ENCODE data around the gene ESPNL.
A peak's percentile ranks its signal among the peaks of the same experiment; 100 is the strongest.

Gene ESPNL

GRCh38 chr2:238157506-238158017 lies 57.4 kb downstream of the ESPNL start:
- Histone ChIP-seq H2AFZ (ENCODE audit: low read length) (no peak overlapping the region), H3F3A (ENCODE audit: low read depth) (no peaks in the 10 kb centered on the region), H3K4me3 (ENCODE audit: low read length, poor library complexity, severe bottlenecking) (no peak overlapping the region), H3K9me3 (ENCODE audit: insufficient read depth, low read depth, low read length) (no peaks in the 10 kb centered on the region), H3K27me3 (ENCODE audit: insufficient read depth, low read length, poor library complexity, severe bottlenecking) (no peaks in the 10 kb centered on the region), H3K9me2 (replicated peaks; ENCODE audit: low read depth, low read length) (no peaks in the 10 kb centered on the region), H3K9ac (ENCODE audit: low read depth, low read length, poor library complexity, severe bottlenecking) (no peak overlapping the region), H3K79me2 (ENCODE audit: insufficient read depth, low read length) (no peaks in the 10 kb centered on the region), H4K20me1 (ENCODE audit: insufficient read depth, low read length, poor library complexity, severe bottlenecking) (no peaks in the 10 kb centered on the region), H3K36me3 (ENCODE audit: insufficient read depth, low read length) (no peaks in the 10 kb centered on the region), H3K4me2 (ENCODE audit: low read depth, low read length, poor library complexity, severe bottlenecking) (no peak overlapping the region), H3K4me1 (ENCODE audit: insufficient read depth, low read length, poor library complexity, severe bottlenecking) (peaks cover 14% of the 10 kb centered on the region)
- TF ChIP-seq, protein P1, sequence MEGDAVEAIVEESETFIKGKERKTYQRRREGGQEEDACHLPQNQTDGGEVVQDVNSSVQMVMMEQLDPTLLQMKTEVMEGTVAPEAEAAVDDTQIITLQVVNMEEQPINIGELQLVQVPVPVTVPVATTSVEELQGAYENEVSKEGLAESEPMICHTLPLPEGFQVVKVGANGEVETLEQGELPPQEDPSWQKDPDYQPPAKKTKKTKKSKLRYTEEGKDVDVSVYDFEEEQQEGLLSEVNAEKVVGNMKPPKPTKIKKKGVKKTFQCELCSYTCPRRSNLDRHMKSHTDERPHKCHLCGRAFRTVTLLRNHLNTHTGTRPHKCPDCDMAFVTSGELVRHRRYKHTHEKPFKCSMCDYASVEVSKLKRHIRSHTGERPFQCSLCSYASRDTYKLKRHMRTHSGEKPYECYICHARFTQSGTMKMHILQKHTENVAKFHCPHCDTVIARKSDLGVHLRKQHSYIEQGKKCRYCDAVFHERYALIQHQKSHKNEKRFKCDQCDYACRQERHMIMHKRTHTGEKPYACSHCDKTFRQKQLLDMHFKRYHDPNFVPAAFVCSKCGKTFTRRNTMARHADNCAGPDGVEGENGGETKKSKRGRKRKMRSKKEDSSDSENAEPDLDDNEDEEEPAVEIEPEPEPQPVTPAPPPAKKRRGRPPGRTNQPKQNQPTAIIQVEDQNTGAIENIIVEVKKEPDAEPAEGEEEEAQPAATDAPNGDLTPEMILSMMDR (conservative IDR thresholded peaks at IDR 0.05; ENCODE audit: low read length), result no peak
- TF ChIP-seq EZH2phosphoT487 (IDR thresholded peaks at IDR 0.05; ENCODE audit: borderline replicate concordance), result no peak

DNA sequence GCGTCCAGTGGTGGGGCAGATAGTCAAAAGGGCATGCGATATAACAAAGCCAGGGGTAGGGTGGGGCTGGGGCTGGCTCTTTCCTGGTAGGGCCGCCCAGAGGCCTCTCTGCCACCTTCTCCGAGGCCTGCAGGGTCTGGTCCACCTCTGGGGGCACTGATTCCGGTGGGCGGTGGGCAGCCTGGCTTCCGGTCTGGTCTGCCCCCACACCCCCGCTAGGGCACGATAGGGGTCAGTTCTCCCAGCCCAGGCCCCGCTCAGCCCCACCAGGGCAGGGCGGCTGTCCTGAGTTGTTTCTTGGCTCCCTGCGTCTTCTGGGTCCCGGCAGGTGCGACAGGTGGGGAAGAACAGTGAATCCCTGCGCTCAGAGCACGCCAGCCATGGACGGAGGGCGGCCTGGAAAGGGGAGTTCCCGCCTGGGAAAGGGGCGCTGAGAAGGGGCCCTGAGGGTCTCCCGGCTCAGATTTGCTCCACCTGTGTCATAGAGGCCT lies 57.9 kb downstream of the ESPNL start:
- Histone ChIP-seq H3K9me3 (ENCODE audit: insufficient read depth, low read depth, low read length) (no peaks in the 10 kb centered on the region), H3K4me3 (ENCODE audit: low read length, poor library complexity, severe bottlenecking) (no peak overlapping the region), H3F3A (ENCODE audit: low read depth) (no peaks in the 10 kb centered on the region), H3K27me3 (ENCODE audit: insufficient read depth, low read length, poor library complexity, severe bottlenecking) (no peaks in the 10 kb centered on the region), H3K4me2 (ENCODE audit: low read depth, low read length, poor library complexity, severe bottlenecking) (no peak overlapping the region), H3K4me1 (ENCODE audit: insufficient read depth, low read length, poor library complexity, severe bottlenecking) (peaks cover 14% of the 10 kb centered on the region), H4K20me1 (ENCODE audit: insufficient read depth, low read length, poor library complexity, severe bottlenecking) (no peaks in the 10 kb centered on the region), H3K9me2 (replicated peaks; ENCODE audit: low read depth, low read length) (no peaks in the 10 kb centered on the region), H3K9ac (ENCODE audit: low read depth, low read length, poor library complexity, severe bottlenecking) (no peak overlapping the region), H2AFZ (ENCODE audit: low read length) (no peak overlapping the region), H3K36me3 (ENCODE audit: insufficient read depth, low read length) (no peaks in the 10 kb centered on the region), H3K79me2 (ENCODE audit: insufficient read depth, low read length) (no peaks in the 10 kb centered on the region)
- TF ChIP-seq, protein P1 (conservative IDR thresholded peaks at IDR 0.05; ENCODE audit: low read length), result no peak
- TF ChIP-seq EZH2phosphoT487 (IDR thresholded peaks at IDR 0.05; ENCODE audit: borderline replicate concordance), result no peak

DNA sequence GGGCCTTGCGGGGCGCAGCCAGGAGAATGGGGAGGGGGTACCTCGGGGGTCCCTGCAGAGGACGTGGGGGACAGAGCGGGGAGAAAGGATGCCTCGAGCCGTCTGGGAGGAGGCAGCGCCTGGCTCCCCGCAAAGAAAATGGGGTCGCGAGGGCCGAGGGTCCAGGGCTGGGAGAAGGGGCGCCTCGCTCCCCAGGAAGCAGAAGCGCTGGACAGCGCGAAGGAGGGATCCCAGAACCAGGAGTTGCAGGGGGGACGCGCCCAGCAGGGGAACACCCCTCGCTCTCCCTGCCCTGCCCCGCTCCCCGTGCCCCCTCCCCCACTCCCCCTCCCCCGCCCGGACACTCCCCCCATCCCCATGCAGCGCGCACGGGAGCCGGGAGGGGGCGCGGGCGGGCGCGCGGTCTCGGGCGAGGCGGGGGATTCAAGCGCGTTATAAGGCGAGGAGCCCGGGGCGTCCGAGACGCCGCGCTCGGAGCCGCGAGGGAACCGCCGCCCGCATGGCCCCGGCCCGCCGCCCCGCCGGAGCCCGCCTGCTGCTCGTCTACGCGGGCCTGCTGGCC lies 58.5 kb downstream of the ESPNL start, which contains the start of gene ERFE:
Gene ERFE, plus strand, starts transcription at position 462 of the 562 bp plus-strand sequence. Its CDS starts 38 bp downstream, at position 500.
- Histone ChIP-seq H4K20me1 (ENCODE audit: insufficient read depth, low read length, poor library complexity, severe bottlenecking) (no peaks in the 10 kb centered on the region), H3K4me1 (ENCODE audit: insufficient read depth, low read length, poor library complexity, severe bottlenecking) (peaks cover 14% of the 10 kb centered on the region), H3K4me3 (ENCODE audit: low read length, poor library complexity, severe bottlenecking) (peak within 1 kb of the TSS; percentile 72), H3F3A (ENCODE audit: low read depth) (no peaks in the 10 kb centered on the region), H3K9ac (ENCODE audit: low read depth, low read length, poor library complexity, severe bottlenecking) (peak within 1 kb of the TSS; percentile 47), H3K27me3 (ENCODE audit: insufficient read depth, low read length, poor library complexity, severe bottlenecking) (no peaks in the 10 kb centered on the region), H3K79me2 (ENCODE audit: insufficient read depth, low read length) (no peaks in the 10 kb centered on the region), H3K9me2 (replicated peaks; ENCODE audit: low read depth, low read length) (no peaks in the 10 kb centered on the region), H2AFZ (ENCODE audit: low read length) (peak within 1 kb of the TSS; percentile 4; the same call in 1 of the 2 replicates), H3K4me2 (ENCODE audit: low read depth, low read length, poor library complexity, severe bottlenecking) (peak within 1 kb of the TSS; percentile 67), H3K9me3 (ENCODE audit: insufficient read depth, low read depth, low read length) (no peaks in the 10 kb centered on the region), H3K36me3 (ENCODE audit: insufficient read depth, low read length) (no peaks in the 10 kb centered on the region)
- TF ChIP-seq EZH2phosphoT487 (IDR thresholded peaks at IDR 0.05; ENCODE audit: borderline replicate concordance), result no peak
- TF ChIP-seq, protein P1 (conservative IDR thresholded peaks at IDR 0.05; ENCODE audit: low read length), result no peak
